ENCODE data around the gene ANO1. TPM values are rescaled to one million over a fixed set of nuclear protein-coding genes. Genes with fewer than 3 reads are reported as not detected.

Gene ANO1
- total RNA-seq, 4 donors from 2014 or later, result 22.5 to 57.6 (median 41.4) TPM

DNA sequence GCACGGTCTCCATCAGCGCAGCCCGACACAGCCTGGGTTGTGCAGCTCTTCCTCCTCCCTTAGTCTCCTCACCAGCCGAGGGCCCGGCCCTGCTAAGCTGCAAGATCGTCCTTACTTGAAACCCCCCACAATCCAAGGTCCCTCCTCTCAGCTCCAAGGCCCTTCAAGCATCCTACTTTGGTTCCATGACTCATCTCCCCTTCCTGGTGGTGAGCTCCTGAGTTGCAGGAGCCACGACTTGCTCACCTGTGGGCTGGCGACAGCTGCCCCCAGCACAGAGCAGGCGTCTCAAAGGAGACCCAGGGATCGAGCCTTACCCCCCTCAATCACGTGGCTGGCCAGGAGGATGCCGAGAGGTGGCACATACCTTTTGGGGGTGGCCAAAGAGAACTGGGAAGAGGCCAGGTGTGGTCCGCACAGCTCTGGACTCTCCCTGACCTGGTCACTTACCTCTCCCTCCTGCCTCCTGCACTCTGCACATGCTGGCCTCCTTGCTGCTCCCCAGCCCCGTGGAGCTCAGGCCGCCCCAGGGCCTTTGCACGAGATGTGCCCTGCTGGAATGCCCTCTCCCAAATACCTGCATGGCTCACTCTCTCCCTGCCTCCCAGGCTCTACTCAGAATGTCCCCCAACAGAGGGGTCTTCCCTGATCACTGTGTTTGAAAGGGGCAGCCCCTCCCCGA is 89.7 kb downstream of the ANO1 start:
- Histone ChIP-seq H3K27ac (no peak overlapping the region), H3K4me1 (no peaks in the 10 kb centered on the region), H3K27me3 (peaks cover 33% of the 10 kb centered on the region), H3K4me3 (no peak overlapping the region), H3K36me3 (no peaks in the 10 kb centered on the region), H3K9me3 (no peaks in the 10 kb centered on the region)
- TF ChIP-seq CTCF (IDR thresholded peaks at IDR 0.05), result no peak
- no peak for TF ChIP-seq POLR2AphosphoS5 (IDR thresholded peaks at IDR 0.05)
- no peak for TF ChIP-seq POLR2A (IDR thresholded peaks at IDR 0.05)
- TF ChIP-seq EP300 (IDR thresholded peaks at IDR 0.05), result no peak
- WGBS, 2 donors (ENCODE audit: low coverage in 1 of 2), result 90 to 100% methylated on average over 1 to 2 of the region's 17 CpGs
- ATAC-seq, result no peak

DNA sequence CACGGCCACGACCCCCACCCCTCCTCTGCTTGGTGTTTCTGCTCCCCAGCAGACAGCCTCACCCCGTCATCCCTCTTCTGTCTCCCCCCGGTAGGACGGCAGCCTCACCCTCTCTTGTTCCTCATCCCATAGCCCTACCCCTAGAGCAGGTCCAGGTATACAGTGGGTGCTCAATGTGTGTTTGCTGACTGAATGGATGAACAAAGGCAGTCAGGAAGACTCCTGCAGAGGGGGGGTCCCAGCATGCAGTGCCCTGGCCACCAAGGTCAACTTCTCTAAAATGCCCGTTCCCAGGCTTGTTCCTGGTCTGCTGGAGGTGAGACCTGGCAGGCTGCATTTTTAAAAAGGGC is 90.3 kb downstream of the ANO1 start:
- WGBS, 2 donors (ENCODE audit: low coverage in 1 of 2), result 70 to 81% methylated on average over 2 of the region's 6 CpGs
- H3K4me3 ChIP-seq, result no peak overlapping the region
- no peaks in the 10 kb centered on the region for H3K9me3 ChIP-seq
- ATAC-seq, result no peak
- H3K4me1 ChIP-seq, result no peaks in the 10 kb centered on the region
- no peak overlapping the region for H3K27ac ChIP-seq
- no peaks in the 10 kb centered on the region for H3K36me3 ChIP-seq
- TF ChIP-seq CTCF (IDR thresholded peaks at IDR 0.05) (no peak), EP300 (IDR thresholded peaks at IDR 0.05) (no peak), POLR2AphosphoS5 (IDR thresholded peaks at IDR 0.05) (no peak), POLR2A (IDR thresholded peaks at IDR 0.05) (no peak)
- peaks cover 33% of the 10 kb centered on the region for H3K27me3 ChIP-seq

- Histone ChIP-seq H3K4me1 (no peaks in the 10 kb centered on the region), H3K9me3 (no peaks in the 10 kb centered on the region), H3K27ac (no peak overlapping the region), H3K4me3 (no peak overlapping the region), H3K36me3 (no peaks in the 10 kb centered on the region), H3K27me3 (peaks cover 33% of the 10 kb centered on the region)
- 57 to 85% methylated on average over 3 to 6 of the region's 11 CpGs for WGBS, 2 donors (ENCODE audit: low coverage in 1 of 2)
- no peak for ATAC-seq
- TF ChIP-seq POLR2AphosphoS5 (IDR thresholded peaks at IDR 0.05) (no peak), CTCF (IDR thresholded peaks at IDR 0.05) (no peak), EP300 (IDR thresholded peaks at IDR 0.05) (no peak), POLR2A (IDR thresholded peaks at IDR 0.05) (no peak)
Observed at GRCh38 chr11:70169127-70169526, 91.0 kb downstream of the ANO1 start.

GRCh38 chr11:70169632-70170031 is 91.5 kb downstream of the ANO1 start:
- H3K27ac ChIP-seq, result no peak overlapping the region
- peaks cover 33% of the 10 kb centered on the region for H3K27me3 ChIP-seq
- no peaks in the 10 kb centered on the region for H3K36me3 ChIP-seq
- H3K9me3 ChIP-seq, result no peaks in the 10 kb centered on the region
- 60% methylated on average over 1 of the region's 8 CpGs; no CpG with 5 or more reads in 1 of the 2 donors for WGBS, 2 donors (ENCODE audit: low coverage in 1 of 2)
- no peaks in the 10 kb centered on the region for H3K4me1 ChIP-seq
- H3K4me3 ChIP-seq, result no peak overlapping the region
- TF ChIP-seq POLR2AphosphoS5 (IDR thresholded peaks at IDR 0.05) (no peak), CTCF (IDR thresholded peaks at IDR 0.05) (no peak), EP300 (IDR thresholded peaks at IDR 0.05) (no peak), POLR2A (IDR thresholded peaks at IDR 0.05) (no peak)
- ATAC-seq, result no peak

GRCh38 chr11:70170596-70171210 is 92.6 kb downstream of the ANO1 start:
- WGBS, 2 donors (ENCODE audit: low coverage in 1 of 2), result 88 to 100% methylated on average over 1 to 12 of the region's 22 CpGs
- H3K36me3 ChIP-seq, result no peaks in the 10 kb centered on the region
- H3K4me3 ChIP-seq, result no peak overlapping the region
- TF ChIP-seq POLR2AphosphoS5 (IDR thresholded peaks at IDR 0.05) (no peak), POLR2A (IDR thresholded peaks at IDR 0.05) (no peak), EP300 (IDR thresholded peaks at IDR 0.05) (no peak), CTCF (IDR thresholded peaks at IDR 0.05) (no peak)
- no peaks in the 10 kb centered on the region for H3K4me1 ChIP-seq
- no peak for ATAC-seq
- H3K9me3 ChIP-seq, result no peaks in the 10 kb centered on the region
- peaks cover 31% of the 10 kb centered on the region for H3K27me3 ChIP-seq
- no peak overlapping the region for H3K27ac ChIP-seq
